ENCODE measurements around the gene ACTA2. TPM values are rescaled to one million over a fixed set of nuclear protein-coding genes. Genes with fewer than 3 reads are reported as not detected.

ACTA2 gene
- total RNA-seq, 6 experiments from 2014 or later: 112 to 178 (median 164) TPM

DNA sequence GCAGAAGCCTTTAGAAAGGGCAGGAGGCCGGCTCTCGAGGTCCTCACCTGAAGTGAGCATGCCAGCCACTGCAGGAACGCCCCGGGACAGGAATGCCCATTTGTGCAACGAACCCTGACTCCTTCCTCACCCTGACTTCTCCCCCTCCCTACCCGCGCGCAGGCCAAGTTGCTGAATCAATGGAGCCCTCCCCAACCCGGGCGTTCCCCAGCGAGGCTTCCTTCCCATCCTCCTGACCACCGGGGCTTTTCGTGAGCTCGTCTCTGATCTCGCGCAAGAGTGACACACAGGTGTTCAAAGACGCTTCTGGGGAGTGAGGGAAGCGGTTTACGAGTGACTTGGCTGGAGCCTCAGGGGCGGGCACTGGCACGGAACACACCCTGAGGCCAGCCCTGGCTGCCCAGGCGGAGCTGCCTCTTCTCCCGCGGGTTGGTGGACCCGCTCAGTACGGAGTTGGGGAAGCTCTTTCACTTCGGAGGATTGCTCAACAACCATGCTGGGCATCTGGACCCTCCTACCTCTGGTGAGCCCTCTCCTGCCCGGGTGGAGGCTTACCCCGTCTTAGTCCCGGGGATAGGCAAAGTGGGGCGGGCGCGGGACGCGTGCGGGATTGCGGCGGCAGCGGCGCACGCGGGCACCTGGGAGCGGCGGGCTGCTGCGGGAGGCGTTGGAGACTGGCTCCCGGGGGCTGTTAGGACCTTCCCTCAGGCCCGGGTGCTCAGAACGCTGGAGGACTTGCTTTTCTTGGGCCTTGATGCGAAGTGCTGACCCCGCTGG lies 38.0 kb upstream of the ACTA2 start, which contains the start of gene FAS:
FAS (plus strand) TSS at position 415 of the 777 bp plus-strand sequence; CDS start at position 494, 79 bp downstream.
- Mint-ChIP-seq H3K9me3 (no peaks in the 10 kb centered on the region), H3K4me3 (peak within 1 kb of the TSS; percentile 98), H3K27me3 (ENCODE audit: insufficient read depth) (no peaks in the 10 kb centered on the region; the same call in 1 of the 2 replicates), H3K27ac (peak within 1 kb of the TSS; percentile 94), H3K4me1 (ENCODE audit: low read depth) (peaks cover 74% of the 10 kb centered on the region), H3K36me3 (ENCODE audit: low read depth) (peaks cover 28% of the 10 kb centered on the region)
- peak; percentile 72 for DNase-seq
- TF ChIP-seq, protein P1, sequence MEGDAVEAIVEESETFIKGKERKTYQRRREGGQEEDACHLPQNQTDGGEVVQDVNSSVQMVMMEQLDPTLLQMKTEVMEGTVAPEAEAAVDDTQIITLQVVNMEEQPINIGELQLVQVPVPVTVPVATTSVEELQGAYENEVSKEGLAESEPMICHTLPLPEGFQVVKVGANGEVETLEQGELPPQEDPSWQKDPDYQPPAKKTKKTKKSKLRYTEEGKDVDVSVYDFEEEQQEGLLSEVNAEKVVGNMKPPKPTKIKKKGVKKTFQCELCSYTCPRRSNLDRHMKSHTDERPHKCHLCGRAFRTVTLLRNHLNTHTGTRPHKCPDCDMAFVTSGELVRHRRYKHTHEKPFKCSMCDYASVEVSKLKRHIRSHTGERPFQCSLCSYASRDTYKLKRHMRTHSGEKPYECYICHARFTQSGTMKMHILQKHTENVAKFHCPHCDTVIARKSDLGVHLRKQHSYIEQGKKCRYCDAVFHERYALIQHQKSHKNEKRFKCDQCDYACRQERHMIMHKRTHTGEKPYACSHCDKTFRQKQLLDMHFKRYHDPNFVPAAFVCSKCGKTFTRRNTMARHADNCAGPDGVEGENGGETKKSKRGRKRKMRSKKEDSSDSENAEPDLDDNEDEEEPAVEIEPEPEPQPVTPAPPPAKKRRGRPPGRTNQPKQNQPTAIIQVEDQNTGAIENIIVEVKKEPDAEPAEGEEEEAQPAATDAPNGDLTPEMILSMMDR (IDR thresholded peaks at IDR 0.05): no peak

DNA sequence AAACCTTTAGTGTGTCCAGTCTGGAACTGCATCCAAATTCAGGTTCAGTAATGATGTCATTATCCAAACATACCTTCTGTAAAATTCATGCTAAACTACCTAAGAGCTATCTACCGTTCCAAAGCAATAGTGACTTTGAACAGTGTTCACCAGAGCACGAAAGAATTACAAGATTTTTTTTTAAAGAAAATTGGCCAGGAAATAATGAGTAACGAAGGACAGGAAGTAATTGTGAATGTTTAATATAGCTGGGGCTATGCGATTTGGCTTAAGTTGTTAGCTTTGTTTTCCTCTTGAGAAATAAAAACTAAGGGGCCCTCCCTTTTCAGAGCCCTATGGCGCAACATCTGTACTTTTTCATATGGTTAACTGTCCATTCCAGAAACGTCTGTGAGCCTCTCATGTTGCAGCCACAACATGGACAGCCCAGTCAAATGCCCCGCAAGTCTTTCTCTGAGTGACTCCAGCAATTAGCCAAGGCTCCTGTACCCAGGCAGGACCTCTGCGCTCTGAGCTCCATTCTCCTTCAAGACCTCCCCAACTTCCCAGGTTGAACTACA lies 37.3 kb upstream of the ACTA2 start:
- peak overlapping the region; percentile 98 for H3K4me3 Mint-ChIP-seq
- DNase-seq: peak; percentile 77
- no peaks in the 10 kb centered on the region; the same call in 1 of the 2 replicates for H3K27me3 Mint-ChIP-seq (ENCODE audit: insufficient read depth)
- peak overlapping the region; percentile 94 for H3K27ac Mint-ChIP-seq
- H3K4me1 Mint-ChIP-seq (ENCODE audit: low read depth): peaks cover 67% of the 10 kb centered on the region
- H3K9me3 Mint-ChIP-seq: no peaks in the 10 kb centered on the region
- peaks cover 23% of the 10 kb centered on the region for H3K36me3 Mint-ChIP-seq (ENCODE audit: low read depth)
- TF ChIP-seq, protein P1 (IDR thresholded peaks at IDR 0.05): no peak

DNA sequence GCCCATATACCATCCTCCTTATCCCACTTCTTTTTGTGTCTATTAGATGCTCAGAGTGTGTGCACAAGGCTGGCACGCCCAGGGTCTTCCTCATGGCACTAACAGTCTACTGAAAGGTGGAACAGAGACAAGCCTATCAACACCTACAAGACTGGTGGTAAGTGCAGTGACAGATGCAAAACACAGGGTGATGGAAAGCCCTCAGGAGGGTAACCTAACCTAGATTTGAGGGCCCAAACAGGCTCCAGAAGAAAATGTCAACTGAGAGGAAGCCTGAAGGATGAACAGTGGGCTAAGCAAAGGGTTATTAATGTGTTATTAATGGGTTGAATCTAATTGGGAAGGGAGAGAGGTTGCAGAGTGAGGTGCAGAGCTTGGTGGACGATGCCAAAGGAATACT lies 36.9 kb upstream of the ACTA2 start:
- H3K27ac Mint-ChIP-seq: peak overlapping the region; percentile 94

DNA sequence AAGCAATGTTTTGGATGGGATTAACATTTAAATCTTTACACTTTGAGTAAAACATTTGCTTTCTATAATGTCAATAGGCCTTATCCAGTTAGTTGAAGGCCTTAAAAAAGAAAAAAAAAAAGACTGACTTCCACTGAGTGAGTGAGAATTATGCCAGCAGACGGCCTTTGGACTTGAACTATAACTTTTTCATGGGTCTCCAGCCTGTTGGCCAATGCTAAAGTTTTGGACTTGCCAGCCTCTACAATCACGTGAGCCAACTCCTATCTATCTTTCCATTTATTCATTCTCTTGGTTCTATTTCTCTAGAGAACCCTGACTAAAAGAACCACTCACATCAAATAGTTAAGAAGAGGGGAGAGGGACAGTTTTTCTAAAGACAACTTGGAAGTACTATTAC lies 35.3 kb upstream of the ACTA2 start:
- Mint-ChIP-seq H3K4me3 (peak overlapping the region; percentile 11; the same call in 1 of the 2 replicates), H3K4me1 (ENCODE audit: low read depth) (peaks cover 67% of the 10 kb centered on the region), H3K27me3 (ENCODE audit: insufficient read depth) (no peaks in the 10 kb centered on the region; the same call in 1 of the 2 replicates), H3K9me3 (no peaks in the 10 kb centered on the region), H3K36me3 (ENCODE audit: low read depth) (peaks cover 24% of the 10 kb centered on the region), H3K27ac (peak overlapping the region; percentile 12; the same call in 1 of the 2 replicates)
- TF ChIP-seq, protein P1 (IDR thresholded peaks at IDR 0.05): no peak
- no peak for DNase-seq

More for the DNA sequence above, 36.9 kb upstream of the ACTA2 start:
- no peak for DNase-seq
- Mint-ChIP-seq H3K36me3 (ENCODE audit: low read depth) (peaks cover 23% of the 10 kb centered on the region), H3K4me3 (peak overlapping the region; percentile 98), H3K9me3 (no peaks in the 10 kb centered on the region), H3K27me3 (ENCODE audit: insufficient read depth) (no peaks in the 10 kb centered on the region; the same call in 1 of the 2 replicates), H3K4me1 (ENCODE audit: low read depth) (peaks cover 67% of the 10 kb centered on the region)
- TF ChIP-seq, protein P1 (IDR thresholded peaks at IDR 0.05): no peak

DNA sequence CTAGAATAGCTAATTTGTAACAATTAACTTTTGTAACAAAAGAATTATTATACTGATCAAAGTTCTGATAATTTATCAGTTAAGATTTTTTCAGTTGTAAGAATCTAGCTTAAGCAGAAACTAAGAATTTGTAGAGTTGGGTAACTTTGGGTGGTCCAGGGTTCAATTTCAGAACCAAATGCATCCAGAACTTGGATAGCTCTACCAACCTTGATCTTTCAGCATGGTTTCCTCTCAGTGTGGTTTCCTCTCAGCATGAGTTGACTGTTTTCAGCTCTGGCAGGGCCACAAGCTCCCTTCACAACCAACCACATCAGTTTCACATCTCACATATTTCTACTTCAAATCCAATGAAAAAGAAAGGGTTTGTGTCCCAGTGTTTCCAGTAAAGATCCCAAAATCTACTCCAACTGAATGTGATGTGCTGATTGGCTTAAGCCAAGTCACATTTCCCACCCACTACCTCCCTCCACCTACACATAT lies 34.7 kb upstream of the ACTA2 start:
- H3K27ac Mint-ChIP-seq: 0 out of 2 replicates have a peak overlapping the region, but pooled peaks have one; percentile 17
- peaks cover 65% of the 10 kb centered on the region for H3K4me1 Mint-ChIP-seq (ENCODE audit: low read depth)
- TF ChIP-seq, protein P1 (IDR thresholded peaks at IDR 0.05): peak; percentile 50
- H3K36me3 Mint-ChIP-seq (ENCODE audit: low read depth): peaks cover 21% of the 10 kb centered on the region
- H3K4me3 Mint-ChIP-seq: no peak overlapping the region
- DNase-seq: no peak
- H3K9me3 Mint-ChIP-seq: no peaks in the 10 kb centered on the region
- no peaks in the 10 kb centered on the region; the same call in 1 of the 2 replicates for H3K27me3 Mint-ChIP-seq (ENCODE audit: insufficient read depth)

Measured in HFFc6 (cell line).